CD4-positive, alpha-beta T cell treated with Interleukin-10 for 1 hour (primary cell): ENCODE data around the gene MZB1.
"Not testable (repeated sequence)": the region's sequence is repeated elsewhere in the genome, so short reads cannot be mapped to it uniquely, and the experiment has no call there.

Source experiments
- DNase-seq: peaks from one replicate; pipeline ENCODE4 v3.0.0-alpha.2; 2020

MZB1 gene

DNA sequence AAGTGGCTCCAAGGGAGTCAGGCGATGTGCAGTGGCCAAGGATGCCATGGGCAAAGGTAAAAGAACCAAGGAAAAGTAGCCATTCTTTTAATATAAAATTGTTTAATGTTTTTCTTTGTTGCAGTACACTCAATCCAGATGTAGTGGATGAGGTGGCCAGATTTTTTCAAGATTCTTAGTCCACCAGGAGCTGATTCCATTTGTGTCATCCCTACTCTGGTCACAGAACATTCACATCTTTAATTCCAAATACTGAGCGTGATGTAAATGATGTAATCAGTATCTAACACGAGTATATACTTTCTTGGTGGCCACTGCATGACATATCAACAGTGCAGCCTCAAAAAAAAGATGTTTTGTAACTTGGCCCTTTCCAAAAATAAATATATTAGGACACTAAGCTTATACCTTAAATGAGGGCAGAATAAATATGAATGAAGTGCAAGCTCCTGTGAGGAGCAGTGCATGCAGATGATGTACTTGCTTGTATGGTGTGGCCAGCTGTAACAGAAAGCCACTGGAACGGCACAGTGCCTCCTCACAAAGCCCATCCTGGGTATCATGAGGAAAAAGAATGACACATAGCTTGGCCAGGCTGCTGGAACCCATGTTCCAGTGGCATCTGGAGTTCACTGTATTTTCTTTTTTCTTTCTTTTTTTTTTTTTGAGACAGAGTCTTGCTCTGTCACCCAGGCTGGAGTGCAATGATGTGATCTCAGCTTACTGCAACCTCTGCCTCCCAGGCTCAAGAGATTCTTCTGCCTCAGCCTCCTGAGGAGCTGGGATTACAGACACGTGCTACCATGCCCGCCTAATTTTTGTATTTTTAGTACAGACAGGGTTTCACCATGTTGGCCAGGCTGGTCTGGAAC lies 20.6 kb upstream of the MZB1 start:
- no peak for DNase-seq

DNA sequence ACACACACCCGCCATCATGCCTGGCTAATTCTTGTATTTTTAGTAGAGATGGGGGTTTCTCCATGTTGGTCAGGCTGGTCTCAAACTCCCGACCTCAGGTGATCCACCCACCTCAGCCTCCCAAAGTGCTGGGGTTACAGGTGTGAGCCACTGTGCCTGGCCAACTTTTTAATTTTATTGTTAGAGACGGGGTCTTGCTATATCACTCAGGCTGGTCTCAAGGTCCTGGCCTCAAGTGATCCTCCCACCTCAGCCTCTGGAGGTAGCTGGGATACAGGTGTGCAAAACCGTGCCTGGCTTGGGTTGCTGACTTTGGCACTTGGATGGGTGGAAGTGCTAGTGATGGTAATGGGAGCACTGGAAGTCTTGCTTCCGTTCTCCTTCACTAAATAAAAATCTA lies 19.4 kb upstream of the MZB1 start:
- not testable (repeated sequence) for DNase-seq

DNA sequence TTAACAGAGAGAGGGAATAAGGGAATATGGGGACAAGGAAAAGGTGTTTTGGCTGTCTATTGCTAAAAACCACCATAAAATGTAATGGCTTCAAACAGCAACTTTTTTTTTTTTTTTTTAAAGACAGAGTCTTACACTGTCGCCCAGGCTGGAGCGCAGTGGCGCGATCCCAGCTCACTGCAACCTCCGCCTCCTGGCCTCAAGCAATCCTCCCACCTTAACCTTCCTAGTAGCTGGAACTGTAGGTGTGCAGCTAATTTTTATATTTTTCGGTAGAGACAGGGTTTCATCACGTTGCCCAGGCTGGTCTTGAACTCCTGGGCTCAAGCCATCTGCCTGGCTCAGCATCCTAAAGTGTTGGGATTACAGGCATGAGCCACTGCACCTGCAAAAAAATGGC lies 18.5 kb upstream of the MZB1 start:
- DNase-seq: no peak

DNA sequence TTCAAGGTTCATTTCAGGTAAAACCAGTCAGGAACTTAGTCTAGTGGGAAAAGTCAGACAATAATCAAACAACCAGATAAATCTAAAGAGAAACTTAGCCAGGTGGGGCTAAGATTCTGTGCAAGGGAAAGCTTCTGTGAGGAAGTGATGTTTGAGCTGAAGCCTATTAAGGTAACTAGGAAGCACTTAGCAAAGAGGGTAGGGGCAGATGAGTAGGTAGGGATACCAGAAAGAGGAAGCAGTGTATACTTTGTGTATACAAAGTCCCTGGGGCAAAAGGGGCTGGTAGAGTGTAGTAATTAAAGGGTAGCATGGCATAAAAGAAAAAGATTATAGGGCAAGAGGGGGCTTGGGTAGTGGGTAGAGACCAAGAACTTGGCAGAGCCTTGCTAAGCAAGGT lies 17.8 kb upstream of the MZB1 start:
- DNase-seq: no peak

DNA sequence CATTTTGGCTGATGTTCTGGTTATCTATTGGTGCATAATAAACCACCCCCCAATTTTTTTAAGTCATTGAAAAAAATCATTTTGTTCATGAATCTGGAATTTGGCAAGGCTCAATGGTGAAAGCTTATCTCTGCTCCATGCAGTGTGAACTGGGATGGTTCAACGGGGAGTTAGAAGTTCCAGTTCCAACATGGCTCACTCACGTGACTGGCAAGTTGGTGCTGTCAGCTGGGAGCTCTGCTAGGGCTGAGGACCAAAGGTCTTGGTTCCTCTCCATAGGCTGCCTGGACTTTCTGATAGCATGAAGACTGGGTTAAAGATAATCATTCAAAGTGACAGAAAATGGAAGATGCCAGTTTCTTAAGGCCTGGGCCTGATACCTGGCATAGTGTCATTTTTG lies 17.2 kb upstream of the MZB1 start:
- no peak for DNase-seq

DNA sequence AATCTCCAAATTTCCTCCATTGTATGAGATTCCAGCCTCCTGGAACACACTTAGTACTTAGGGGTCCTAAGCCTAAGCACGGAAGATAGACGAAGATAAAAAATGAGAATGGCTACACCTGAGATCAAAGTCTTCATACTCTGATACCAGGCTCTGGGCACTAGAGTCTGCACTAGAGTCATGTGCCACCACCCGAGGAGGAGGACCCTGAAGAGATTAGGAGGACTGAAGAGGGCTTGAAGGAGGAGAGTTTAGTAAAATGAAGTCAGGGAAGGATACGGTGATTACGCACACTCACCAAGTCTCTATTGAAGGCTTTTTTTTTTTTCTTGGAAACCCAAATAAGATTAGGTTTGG lies 14.7 kb upstream of the MZB1 start:
- DNase-seq: no peak

DNA sequence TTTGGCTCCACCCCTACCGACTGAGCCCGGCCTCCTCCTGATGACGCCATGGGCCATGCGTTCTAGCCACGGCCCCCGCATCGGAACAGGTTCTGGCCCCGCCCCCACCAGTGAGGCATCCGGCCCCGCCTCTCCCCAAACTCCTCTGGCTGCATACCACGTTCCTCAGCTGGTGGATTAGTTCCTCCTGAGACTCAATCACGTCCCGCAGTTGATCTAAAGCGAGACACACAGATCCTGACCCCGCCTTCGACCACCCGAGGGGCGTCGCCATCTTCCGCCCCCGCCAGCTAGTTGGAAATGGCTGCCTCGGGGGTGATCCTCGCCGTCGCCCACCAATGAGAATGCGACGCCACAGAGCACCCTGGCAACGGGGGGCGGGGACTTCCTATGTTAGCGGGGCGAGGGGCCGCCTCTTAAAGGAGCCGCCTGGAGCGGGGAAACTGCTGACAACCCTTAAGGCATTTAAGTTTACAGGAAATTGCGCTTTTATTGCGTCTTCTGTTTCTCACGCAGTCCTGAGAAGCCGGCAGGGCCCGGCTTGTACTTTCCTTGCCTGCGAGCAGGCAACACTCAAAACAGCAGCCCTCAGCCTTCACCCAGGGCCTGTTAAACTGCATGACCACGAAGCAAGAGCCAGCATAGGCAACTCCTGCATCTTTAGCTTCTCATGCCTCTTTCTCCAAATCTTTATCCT lies 14.2 kb upstream of the MZB1 start, which contains the start of gene SPATA24:
SPATA24 (minus strand) TSS at position 303 of the 697 bp plus-strand sequence; CDS start at position 274, 29 bp downstream.
- peak; percentile 98 for DNase-seq

DNA sequence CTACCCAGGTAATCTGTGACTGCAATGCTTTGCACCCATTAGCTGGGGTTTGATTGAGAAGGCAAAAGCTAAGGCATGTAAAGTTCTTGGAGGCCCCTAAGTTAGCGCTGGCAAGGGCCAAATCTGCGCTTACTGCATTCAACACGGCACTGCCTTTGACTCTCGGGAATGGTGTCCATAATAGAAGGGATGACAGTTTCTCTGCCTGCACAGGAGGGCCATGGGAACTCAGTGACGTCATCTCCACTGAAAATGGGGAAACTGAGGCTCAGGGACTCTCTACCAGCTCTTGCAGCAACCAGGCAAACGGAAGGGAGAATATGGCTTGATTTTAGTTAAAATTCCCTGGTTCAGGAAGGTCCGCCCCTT lies 13.7 kb upstream of the MZB1 start:
- no peak for DNase-seq

DNA sequence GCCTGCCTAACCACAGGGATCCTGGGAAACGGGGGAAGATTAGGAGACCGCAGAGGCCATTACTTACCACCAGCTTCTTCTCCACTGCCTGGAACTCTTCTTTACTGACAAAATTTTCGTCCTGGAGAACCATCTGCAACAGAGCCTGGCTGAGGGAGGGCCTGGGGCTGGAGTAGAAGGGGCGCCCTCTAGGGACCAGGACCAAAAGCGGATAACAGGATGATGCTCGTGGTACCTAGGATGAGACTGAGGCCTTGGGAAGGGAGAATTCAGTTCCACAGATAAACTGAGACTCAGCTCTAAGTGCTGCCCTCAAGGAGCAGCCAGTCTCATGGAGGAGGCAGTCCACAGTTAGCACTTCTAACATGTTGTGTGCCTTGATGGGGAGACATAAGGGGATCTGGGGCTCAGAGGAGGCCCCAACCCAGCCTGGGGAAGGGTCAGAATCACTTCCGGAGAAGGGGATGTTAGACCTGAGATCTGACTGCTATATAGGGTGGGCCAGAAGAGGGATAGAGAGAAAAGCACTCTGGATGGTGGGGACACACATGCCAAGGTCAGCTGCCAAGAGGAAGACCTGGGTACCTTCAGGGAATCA lies 12.9 kb upstream of the MZB1 start:
- DNase-seq: peak; percentile 32

DNA sequence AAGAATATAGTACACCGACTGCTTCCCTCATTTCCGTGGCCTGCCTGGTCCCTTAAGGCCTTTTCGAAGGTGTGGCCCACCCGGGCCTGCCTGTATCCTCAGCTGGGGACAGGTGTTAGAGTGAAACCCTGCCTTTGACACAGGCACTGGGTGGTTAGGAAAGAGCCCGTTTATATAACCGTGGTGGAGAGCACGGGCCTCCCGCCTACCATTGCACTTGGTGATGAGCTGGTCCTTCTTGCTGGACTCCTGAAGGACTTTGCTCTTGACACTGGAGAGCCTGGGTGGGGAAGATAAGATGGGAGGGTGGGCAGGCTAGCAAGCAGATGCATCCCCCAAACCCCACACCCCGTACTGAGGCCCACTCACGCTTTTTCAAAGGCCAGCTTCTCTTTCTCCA lies 11.8 kb upstream of the MZB1 start:
- DNase-seq: no peak

DNA sequence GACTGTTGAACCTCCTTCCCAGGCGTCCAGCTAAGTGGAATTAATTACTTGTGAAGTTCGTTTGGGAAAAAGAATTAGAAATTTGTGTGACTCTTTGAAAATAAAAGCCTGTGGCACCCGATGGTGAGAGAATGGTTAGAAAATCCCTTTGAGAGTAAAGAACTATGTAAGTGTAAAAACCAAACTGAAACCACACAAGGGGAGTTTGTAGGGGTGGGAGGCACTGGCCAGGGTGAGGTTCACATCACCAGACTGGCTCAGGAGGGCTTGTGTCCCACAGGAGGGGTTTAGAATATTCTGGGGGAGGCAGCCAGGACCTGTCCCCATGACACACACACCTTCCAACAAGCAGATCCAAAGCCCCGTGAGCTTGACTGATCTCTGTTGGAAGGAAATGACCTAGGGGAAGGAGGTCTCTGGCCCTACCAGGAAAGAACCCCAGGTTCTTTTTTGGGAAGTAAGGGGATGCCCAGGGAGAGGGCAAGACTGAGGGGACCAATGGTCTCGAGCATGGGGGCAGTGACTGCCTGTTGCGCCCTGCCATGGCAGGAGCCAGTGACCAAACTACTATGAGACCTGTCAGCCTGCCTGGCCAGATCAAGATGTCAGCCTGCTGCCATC lies 9.9 kb upstream of the MZB1 start:
- DNase-seq: no peak

DNA sequence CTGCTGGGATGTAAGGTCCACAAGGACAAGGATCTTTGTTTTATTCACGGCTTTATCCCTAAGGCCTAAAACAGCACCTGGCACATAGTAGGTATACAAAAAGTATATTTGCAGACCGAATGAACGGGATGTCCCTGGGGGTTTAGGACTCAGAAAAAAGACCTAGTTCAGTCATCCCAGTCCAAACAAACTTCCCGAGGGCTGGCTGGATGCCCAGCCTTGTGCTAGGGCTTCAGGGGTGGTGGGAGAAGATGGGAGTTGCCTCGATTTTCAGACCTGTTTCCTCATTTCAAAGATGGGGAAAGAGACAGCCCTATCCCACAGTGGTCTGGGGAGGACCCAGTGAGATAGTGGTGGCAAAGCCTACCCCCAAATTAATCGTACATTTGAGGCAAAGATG lies 8.2 kb upstream of the MZB1 start:
- no peak for DNase-seq

DNA sequence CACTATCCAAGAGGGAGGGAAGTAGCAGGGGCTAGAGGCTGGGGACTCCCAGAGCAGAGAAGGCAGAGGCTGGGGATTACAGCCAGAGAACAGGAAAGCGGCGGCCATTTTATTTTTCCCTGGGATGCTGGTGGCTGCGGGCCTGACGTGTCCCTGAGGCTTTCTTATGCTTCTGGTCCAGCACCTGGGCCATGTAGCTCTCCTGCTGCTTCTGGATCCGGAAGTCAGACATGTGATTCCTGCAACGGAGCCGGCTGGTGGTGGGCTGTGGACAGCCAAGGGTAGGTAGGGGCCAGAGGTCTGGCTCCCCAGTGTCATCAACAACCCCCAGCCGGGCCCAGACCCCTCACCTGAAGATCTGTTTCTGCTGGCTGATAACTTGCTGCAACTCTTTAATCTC lies 7.0 kb upstream of the MZB1 start:
- no peak for DNase-seq

DNA sequence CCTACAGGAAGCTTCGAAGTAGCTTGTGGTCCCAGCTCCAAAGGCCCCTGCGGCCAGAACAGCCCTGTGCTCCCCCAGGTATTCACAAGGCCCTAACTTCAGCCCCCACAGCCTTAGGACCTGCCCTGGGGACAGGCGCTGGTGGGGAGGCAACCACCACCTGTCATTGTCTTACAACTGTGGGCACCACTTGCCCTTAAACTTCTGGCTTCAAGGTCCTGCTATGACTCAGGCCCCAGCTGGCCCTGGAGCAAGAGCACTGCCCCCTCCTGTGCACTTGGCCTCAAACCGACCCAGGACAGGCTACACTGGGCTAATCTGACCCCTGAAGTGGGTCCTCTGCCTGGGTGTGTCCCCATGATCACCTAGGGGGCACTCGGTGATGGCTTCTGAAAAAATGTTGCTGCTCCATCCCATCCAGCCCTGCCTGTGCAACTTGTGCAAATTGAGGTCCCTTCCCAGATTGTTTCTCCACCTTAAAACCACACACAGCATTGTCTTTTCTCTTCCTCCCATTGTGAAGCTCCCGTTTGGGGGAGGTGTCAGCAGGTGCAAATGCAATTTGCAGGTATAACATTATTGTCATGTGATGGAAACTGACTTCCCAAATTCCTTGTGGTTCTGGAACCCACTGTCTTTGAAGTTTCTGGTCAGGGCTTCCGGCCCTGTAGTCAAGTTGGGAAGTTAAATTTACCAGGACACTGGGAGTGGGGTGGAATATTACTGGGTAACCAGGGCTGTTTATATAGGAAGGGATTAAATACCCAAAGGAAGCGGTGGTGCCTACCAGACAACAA lies 6.3 kb upstream of the MZB1 start:
- no peak for DNase-seq

DNA sequence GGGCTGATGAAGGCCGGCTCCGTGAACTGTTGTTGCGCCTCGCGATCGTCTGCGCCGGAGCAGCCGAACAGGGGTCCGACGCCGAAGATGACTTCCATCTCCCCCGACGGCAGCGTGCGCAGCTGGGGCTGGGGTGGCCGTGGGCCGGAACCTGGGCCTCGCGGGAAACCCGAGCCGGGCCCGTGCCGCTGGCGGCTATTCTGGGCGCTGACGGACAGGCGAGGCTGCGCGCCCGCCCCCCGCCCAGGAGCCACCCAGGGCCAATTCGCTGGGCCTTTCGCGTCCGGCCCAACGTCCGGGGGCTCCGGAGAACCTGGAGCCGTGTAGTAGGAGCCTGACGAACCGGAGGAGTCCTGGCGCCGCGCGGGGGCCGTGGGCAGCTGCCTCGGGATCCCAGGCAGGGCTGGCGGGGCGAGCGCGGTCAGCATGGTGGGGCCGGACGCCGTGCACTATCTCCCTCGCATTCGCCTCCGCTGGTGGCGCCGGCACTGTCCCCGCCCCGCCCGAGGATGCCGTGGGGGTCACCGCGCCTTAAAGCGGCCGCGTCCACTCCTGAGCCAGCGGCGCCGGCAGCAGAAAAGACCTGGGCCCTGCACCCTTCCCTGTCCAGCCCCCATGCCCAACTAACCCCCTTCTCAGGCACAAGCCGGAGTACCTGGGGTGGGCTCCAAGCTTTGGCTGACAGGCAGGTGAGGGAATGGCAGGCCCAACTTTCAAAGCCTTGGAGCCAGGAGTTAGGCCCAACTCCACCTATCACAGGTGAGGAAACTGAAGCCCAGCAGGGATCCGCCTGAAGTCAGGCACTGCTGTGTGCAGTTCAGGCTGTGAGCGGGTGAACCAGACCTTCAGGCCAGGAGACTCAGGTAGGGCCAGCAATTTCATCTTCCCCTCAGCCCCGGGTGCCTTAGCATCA lies 5.2 kb upstream of the MZB1 start, which contains the start of gene PROB1:
PROB1 (minus strand) TSS at position 451 of the 913 bp plus-strand sequence; CDS start at position 428, 23 bp downstream.
- DNase-seq: no peak

DNA sequence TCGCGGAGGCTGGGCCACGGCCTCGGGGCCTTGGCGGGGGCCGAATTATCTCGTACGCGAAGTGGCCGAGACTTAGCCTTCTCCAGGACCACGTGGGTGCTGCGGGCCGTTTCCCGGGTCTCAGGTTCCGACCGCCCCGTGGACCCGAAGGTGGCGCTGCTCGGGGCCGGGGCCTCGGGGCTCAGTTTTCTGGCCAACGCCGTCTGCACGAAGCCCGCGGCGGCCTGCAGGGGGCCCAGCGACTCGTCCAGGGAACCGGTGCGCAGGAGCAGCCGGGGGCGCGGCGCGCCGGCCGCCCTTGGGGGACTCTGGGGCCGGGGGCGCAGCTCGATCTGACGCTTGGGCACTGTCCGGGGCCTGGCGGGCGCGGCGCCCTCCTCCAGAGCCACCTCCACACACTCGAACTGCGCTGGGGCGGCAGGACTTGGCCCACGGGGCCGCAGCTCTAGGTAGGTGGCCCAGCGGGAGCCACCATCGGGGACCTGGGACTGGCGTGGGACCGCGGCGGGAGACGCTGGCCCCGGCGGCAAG lies 4.5 kb upstream of the MZB1 start:
- peak; percentile 65 for DNase-seq

DNA sequence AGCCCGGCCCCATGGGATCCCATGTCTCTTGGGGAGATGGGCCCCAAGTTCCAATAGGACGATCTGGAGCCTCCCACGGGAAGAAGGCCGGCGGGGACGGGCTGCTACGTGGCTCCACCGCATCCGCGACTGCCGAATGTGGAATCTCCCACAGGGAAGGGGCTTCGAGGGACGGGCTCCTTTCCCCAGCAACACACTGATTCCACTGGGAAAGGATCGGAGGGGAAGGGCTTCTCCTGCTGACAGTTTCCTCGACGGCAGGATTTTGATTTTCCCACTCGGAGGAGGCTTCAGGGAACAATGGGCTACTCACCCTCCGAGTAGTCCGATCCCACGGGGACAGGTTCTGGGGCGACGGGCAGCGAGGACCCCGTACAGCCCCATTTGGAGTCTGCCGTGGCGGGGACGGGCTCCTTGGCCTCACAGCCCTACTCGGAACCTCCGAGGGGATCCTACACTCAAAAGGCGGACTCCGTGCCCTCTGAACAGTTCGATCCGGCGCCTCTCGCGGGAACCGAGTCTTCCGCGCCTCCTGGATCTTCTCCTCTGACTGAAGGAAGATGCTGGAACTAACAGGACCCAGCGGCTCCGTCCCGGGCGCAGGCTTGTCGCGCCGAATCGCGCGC lies 3.9 kb upstream of the MZB1 start:
- no peak for DNase-seq

DNA sequence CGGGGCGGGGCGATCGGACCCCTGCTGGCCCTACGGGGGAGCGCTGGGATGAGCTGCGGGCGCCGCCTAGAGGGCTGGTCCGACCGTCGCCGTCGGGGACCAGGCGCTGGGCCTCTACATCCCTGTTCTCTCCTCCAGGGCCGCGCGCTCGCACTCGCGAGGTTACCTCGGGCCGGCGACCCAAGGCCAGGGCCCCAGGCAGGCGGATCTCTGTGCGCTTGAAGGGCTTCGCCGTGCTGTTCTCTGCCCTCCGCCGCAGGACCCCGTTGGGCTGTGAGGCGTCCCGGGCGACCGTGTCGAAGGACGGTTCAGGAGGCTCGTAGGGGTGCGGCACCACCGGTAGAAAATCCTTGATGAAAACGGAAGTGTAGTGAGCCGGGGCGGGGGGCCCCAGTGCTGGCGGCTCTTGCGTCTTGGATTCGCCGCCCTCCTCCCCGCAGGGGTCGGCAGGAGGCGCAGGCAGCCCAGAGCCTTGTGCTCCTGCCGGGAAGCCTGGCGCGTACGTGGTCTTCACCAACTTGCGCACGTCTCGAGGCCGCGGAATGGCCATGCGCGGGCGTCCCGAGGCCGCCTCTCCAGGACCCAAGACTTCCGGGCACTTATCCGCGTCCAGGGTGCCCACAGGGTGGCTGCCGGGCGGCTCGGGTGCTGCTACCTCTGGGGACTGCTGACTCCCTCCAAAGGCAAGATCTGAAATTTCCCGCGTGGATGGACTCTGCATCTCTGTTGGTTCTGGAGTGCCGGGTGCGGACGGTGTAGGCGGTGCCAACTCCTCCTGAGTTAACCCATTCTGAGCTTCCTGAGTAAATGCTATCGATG lies 3.2 kb upstream of the MZB1 start:
- peak; percentile 84 for DNase-seq

DNA sequence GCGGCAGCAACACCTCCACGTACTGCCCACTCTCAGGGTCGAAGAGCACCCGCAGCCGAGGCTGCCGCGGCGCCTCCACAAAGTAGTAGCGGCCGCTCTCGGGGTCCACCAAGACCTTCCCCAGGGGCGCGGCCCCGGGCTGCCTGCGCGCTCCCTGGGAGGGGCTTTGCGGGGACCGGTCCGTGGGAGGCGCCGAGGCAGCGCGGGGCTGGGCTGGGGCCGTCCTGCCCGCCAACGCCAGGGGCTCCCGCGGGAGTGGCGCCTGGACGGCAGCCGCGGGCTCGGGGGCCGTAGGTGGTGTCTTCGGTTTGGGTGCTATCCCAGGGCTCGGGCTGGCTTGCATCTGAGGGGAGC lies 2.6 kb upstream of the MZB1 start:
- no peak for DNase-seq
